ENCODE data around the gene DNAH3.
A peak's percentile ranks its signal among the peaks of the same experiment; 100 is the strongest.
"Not testable (repeated sequence)": the region's sequence is repeated elsewhere in the genome, so short reads cannot be mapped to it uniquely, and the experiment has no call there.

Gene DNAH3

DNA sequence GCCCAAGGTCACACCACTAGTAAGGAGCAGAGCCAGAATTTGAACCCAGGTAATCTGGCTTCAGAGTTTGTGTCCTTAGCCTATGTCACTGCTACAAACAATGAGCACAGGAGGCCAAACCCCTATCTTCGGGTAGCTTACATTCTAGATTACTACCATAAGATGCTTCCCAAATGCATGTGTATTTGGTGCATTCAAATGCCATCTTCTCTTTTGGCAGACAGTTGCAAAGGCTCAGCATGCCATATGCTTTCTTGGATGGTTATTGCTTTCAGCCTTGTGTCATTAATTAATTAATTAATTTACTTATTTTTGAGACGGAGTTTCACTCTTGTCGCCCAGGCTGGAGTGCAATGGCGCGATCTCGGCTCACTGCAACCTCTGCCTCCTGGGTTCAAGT, 80.7 kb downstream of the DNAH3 start:
- no peak for DNase-seq

DNA sequence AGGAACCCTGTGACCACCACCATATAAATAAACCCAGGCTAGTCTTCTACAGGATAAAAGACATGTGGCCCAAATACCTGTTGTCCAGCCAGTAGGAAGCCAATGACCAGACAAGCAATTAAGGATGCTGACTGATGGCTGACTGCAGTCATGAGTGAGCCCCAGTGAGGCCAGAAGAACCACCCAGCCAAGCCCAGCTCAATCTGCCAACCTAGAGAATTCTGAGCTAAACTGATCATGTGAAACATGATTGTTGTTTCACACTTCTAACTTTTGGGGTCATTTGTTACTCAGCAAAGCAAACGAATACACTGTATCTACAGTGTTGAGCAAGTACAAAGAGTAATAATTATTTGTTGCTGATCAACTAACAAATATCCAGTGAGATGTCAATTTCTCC, 86.4 kb downstream of the DNAH3 start:
- no peak for DNase-seq

DNA sequence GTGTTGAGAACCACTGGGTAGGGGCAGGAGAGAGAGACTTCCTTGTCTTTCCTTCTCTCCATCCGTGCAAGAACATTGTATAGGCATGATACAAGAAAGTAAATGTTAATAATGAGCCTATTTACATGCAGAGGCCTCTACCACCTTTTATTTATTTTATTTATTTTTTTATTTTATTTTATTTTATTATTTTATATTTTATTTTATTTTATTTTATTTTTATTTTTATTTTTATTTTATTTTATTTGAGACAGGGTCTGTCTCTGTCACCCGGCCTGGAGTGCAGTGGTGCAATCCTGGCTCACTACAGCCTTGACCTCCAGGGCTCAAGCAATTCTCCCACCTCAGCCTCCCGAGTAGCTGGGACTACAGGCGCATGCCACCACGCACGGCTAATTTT, 87.3 kb downstream of the DNAH3 start:
- not testable (repeated sequence) for DNase-seq

DNA sequence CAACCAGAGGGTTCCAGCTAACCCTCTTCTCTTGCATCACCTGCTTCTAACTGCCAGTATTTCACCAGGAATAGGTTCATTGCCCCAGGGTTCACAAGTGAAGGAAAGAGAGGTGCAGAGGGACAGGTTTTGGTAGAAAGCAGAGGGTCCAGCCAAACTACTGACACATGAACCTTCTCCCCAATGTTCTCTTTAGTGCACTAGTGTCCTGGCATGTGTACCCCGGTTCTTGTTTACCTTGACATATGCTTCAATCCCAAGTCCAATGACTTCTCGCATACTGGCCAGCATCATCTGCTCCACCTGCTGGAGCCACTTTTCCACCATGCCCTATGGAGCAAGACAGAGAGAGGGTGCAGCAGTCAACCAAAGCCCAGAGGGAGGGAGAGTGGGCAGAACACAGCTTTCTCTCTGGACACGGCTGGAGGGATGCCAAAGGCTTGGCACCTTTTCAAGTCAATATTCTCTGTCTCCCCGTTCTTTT, 90.6 kb downstream of the DNAH3 start:
- DNase-seq, result peak; percentile 52

DNA sequence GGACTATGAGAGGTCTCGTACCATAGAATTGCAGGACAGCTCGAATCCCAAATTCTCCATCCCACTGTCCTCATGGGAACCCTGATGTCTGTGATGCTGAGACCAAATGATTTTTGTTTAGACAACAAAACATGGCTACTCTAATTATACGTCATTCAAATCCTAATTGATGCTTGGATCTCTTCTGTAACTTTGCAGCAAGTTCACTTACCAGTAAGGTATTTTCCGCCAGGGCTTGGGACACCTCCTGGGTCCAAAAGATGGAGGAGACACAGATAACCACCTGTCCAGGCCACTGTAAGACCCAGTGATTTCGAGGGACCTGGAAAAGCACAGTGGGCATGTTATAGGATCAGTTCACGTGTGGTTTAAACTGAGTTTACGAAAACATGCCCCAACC, 92.8 kb downstream of the DNAH3 start:
- DNase-seq, result no peak

DNA sequence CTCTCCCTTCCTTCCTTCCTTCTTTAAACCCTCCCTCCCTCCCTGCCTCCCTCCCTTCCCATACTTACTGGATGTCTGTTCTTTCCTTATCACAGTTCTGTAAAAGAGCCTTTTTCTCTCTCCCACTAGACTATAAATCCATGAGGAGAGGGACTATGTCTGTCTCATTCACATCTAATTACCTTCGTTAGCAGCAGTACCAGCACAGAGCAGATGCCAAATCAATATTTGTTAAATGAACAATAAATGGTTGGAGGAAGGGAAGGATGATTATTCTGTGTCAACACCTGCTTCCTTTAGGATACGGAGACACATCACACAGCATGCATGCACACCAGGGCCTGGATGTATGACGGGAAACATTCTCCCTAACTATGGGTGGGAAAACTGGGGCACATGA, 94.2 kb downstream of the DNAH3 start:
- peak; percentile 34 for DNase-seq

DNA sequence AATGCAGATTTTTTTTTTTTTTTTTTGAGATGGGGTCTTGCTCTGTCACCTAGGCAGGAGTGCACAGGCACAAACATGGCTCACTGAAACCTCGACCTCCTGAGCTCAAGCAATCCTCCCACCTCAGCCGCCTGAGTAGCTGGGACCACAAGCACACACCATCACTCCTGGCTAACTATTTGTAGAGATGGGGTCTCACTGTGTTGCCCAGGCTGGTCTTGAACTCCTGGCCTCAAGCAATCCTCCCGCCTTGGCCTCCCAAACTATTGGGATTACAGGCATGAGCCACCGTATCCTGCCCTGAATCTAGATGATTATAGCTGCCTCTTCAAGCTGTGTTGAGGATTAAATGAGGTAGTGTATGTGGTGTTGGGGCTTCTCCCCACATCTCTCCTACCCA, 94.9 kb downstream of the DNAH3 start:
- DNase-seq, result not testable (repeated sequence)

DNA sequence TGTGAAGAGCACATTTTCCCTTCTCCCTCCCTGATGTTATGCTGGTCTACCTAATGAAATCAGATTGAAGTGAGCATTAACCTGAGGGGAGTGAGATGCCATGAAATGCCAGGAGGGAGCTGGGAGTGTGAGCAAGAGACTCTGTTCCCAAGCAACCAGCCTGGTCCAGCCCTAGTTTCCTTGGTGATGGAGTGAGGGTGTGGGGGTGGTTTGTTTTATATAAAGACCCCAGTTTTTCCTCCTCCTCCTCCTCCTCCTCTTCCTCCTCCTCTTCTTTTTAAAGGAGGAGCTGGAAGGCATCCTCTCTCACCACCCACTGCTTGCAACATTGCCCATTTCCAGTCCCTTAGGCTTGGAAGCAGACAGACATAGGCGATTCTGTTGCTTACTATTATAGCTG, 97.1 kb downstream of the DNAH3 start:
- DNase-seq, result no peak

DNA sequence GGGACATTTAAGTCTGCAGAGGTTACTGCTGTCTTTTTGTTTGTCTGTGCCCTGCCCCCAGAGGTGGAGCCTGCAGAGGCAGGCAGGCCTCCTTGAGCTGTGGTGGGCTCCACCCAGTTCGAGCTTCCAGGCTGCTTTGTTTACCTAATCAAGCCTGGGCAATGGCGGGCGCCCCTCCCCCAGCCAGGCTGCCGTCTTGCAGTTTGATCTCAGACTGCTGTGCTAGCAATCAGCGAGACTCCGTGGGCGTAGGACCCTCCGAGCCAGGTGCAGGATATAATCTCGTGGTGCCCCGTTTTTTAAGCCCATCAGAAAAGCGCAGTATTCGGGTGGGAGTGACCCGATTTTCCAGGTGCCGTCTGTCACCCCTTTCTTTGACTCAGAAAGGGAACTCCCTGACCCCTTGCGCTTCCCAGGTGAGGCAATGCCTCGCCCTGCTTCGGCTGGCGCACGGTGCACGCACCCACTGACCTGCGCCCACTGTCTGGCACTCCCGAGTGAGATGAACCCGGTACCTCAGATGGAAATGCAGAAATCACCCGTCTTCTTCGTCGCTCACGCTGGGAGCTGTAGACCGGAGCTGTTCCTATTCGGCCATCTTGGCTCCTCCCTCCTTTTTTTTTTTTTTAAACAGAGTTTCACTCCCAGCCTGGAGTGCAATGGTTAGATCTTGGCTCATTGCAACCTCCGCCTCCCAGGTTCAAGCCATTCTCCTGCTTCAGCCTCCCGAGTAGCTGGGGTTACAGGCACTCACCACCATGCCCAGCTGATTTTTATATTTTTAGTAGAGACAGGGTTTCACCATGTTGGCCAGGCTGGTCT, 102.3 kb downstream of the DNAH3 start:
- DNase-seq, result not testable (repeated sequence)

DNA sequence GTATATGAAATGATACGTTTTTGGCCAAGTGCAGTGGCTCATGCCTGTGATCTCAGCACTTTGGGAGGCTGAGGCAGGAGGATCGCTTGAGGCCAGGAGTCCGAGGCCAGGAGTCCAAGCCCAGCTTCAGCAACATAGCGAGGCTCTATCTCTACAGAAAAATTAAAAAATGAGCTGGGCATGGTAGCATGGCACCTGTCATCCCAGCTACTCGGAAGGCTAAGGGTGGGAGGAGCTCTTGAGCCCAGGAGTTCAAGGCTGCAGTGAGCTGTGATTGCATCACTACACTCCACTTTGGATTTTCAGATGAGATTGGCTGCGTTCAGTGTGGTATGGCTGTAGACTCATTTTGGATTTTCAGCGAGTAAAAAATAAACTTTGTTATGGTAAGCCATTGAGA, 112.4 kb downstream of the DNAH3 start:
- no peak for DNase-seq

DNA sequence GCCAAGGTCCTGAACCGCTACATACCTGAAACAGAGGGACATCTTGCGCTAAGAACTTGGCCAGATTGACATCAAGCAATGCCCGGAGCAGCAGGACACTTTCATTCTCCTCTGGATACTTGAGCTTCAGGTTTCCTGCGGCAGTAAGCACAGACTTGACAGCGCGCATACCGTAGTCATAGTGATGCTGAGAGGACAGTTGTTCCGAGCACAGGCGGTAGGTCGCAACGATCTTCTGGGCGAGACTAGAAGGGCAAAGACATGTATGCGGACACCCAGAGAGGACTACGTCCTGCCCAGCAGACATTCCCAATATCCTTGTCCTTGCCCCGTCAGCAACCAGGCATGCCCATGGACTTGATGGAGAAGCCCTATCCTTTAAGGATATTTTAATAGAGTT, 112.9 kb downstream of the DNAH3 start:
- DNase-seq, result no peak

DNA sequence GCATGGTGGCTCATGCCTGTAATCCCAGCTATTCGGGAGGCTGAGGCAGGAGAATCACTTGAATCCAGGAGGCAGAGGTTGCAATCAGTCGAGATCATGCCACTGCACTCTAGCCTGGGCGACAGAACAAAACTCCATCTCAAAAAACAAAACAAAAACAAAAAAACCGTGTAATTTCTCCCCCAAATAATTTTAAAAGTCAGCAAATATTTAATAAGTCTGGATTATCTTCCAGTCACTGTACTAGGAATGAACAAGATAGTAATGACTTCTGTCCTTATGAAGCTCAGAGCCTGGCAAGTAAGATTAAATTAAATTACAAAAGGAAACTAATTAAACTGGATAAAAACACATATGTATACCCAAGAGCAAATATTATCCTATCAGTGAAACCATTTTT, 113.5 kb downstream of the DNAH3 start:
- DNase-seq, result no peak

DNA sequence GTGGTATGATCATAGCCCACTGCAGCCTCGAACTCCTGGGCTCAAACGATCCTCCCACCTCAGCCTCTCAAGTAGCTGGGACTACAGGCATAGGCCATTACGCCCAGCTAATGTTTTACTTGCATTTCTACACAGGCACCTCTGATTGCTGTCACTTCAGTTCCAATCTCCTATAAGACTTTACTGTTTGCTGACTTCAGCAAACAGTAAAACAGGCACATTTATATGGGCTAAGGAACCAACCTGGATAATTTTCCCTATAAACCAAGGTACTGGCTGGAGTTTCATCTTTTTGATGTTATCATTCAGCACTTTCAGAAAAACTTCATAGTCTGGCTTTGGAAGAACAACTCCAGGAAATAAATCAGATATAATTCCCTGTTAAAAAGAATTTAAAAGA, 114.2 kb downstream of the DNAH3 start:
- DNase-seq, result no peak

DNA sequence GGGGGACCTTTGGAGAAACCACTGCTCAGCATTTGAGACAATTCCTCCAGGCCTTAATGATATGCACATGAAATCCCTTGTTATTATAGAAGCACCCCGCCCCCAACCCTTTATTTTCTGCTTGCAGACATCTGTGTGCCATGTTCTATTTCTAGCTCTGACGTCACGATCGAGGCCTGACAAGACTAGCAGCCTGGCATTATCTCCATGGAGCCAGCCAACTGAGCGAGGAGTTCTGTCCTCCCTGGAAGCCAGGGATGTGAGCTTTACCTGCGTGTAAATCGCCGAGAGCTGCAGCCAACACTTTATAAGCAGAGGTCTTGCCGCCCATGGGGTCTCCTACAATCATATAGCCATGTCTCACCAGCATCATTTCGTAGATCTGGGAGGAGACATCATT, 116.9 kb downstream of the DNAH3 start:
- no peak for DNase-seq

DNA sequence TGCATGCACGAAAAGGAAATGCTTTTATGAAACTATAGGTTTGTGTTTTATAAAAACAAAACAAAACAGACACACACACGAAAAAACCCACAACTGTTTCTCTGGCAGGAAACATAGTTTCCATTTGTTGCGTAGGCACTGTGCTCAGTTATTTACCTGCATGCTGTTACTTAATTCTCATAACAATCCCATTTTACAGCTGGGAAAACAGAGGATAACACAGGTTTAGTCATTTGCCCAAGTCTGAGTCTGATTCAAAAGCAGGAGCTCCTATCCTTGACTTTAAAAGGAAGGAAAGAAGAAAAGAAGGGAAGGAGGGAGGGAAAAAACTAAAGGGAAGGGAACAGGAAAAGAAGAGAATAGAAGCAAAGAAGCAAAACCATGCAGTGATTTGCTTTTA, 117.4 kb downstream of the DNAH3 start:
- DNase-seq, result no peak

DNA sequence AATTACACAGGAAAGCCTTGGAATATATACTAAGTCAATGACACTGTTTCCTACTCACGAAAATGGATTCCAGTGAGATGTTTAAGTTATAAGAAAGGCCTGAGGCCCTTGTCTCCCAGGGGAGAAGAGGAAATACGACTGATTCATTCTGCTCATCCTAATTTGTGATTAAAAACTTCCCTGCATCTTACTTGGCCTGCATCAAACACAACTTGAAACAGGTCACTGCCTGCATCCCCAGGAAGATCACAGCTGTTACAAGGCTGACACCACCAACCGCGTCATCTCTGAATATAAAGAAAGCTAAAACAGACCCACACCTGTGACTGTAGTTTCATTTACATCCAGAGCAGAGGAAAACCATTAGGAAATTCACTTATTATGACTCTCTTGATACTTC, 121.9 kb downstream of the DNAH3 start:
- no peak for DNase-seq

DNA sequence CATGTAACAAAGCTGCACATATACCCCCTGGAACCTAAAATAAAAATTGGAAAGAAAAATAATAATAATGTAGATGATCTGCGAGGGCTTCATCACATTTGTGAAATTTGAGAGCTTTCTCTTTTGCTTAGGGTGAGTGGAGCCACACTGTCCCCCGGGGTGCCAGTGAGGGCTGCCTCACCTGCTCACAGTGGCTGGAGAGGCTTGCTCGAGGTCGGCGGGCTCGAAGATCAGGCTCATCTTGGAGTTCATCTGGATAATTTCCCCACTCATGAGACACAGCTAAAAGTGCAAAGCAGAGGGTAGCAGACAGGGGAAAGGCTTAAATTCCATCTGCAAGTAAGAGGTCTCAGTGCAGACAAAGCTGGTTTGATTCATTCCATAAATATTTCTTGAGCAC, 123.8 kb downstream of the DNAH3 start:
- no peak for DNase-seq

DNA sequence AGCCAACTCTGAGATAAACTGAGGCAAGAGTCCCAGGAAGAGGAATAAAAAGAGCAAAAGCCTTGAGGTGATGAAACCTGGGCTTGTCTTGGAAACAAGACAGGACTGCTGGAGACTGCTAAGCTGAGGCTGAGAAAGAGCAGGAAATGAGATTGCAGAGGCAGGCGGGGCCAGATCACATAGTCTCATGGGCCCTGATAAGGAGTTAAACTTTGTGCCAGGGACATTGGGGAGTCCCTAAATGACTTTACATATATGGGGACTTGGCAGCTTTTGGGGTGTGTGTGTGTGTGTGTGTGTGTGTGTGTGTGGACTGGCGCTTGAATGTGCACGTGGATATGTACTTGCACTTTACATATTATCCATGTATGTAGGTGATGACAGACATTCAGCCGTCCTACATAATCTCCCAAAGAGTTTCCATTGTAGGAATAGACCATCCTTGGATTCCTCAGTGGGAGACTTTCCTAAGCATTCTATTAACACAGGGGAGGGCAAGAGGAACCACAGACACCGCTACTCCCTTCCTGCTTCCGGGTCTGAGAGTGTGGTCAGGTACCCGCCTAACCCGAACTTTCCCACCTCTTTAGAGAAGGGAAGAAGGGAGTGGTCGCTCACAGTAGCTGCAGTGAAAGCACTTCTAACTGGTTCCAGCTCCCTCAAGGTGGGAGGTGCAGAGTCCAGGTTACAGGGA, 127.0 kb downstream of the DNAH3 start:
- DNase-seq, result no peak

DNA sequence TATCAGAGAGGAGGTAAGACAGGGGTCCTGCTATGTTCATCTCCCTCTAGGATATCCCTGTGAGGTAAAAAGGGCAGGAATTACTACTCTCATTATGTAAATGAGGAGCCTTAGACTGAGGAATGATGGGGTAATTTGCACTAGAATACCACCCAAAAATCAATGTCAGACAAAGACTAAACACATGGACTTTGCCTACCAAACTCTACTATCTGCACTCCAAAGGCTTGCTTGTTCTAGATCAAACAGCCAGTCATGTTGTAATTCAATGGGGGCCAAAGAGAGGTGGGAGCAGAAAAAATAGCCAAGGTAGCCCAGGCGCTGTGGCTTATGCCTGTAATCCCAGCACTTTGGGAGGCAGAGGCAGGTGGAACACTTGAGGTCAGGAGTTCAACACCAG, 129.3 kb downstream of the DNAH3 start:
- no peak for DNase-seq

DNA sequence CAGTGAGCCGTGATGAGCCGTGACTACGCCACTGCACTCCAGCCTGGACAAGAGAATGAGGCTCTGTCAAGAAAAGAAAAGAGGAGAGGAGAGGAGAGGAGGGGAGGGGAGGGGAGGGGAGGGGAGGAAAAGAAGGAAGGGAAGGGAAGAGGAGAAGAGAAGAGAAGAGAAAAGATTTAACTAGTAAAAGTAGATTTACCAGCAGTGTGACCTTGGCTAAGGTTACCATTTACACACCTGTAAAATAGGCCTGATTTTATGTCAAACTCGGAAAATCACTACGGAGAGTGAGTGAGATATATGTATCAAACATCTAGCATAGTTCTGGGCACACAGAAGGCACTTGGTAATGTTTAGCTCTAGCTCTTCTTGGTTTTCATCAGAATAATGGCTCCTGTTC, 140.8 kb downstream of the DNAH3 start:
- DNase-seq, result no peak

DNA sequence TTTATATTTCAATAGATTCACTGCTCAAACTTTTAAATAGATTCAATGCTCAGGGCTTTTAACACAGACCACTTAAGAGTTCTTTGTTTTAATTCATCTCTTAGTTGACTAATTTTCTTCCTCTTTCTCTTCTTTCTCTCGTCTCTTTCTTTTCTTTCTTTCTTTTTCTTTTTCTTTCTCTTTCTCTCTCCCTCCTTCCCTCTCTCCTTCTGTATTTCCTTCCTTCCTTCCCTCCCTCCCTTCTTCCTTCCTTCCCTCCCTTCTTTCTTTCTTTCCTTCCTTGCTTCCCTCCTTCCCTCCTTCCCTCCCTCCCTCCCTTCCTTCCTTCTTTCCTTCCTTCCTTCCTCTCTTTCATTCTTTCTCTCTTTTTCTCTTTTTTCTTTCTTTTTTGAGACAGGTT, 145.6 kb downstream of the DNAH3 start:
- no peak for DNase-seq

DNA sequence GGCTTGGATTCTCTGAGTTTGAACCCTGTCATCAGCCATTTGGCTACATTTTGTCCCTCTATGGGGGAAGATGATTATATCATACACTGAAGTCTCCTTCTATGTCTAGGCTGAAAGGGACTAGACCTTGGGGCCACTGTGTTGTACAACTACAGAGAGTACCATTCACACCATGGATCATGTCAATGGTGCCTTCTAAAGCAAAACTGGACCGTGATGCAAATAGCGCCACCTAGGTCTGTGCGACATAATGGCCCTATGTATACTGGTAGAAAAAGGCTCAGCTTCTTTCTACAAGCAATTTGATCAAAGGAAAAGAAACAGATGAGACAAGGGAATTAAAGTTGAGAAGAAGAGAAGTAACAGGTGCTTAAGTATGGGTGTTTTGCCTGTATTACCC, 149.4 kb downstream of the DNAH3 start:
- no peak for DNase-seq

DNA sequence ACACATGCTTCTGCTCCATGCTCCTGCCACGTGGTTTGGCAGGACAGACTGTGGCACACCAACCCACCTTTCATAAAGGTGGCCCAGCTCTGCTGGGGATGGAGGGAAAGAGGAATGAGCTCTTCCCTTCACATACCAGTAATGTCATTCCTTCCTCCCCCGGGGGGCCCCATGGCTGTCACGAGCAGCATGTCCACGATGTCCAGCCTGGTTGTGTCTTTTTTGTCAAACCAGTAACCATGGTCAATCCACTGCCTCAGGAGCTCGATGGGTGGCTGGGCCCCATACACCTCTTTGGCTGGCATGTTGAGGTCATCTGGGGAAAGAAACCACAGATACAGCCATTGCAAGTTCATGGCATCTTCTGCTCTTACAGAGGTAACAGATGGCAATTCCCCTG, 153.5 kb downstream of the DNAH3 start:
- DNase-seq, result no peak

DNA sequence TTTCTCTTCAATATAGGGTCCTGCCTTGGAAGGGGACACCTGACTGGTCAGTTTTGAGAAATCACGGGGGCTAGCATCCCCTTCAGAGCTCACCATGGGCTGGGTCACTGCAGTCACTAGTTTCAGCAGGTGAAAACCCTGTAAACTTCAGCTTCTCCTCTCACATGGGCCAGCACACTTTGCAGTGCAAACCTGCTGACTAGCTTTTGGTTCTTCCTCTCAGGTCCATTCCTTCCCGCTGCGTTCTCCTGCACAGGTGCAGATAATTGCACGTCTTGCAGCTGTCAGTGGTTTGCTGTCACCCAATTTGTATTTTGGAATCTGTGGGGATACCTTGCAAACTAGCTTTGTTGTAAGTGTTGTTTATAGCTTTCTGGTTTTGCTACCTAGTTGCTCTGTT, 154.9 kb downstream of the DNAH3 start:
- no peak for DNase-seq
